Fibroblast of peridontal ligament (primary cell): ENCODE results near the gene EFR3B.
A peak's percentile ranks its signal among the peaks of the same experiment; 100 is the strongest.
"Not testable (repeated sequence)": the region's sequence is repeated elsewhere in the genome, so short reads cannot be mapped to it uniquely, and the experiment has no call there.

Experiments used
- DNase-seq: peaks from one replicate; pipeline ENCODE4 v3.0.0-alpha.2; 2010; ENCODE audit errors: extremely low read depth

The EFR3B gene

GRCh38 chr2:25071966-25072365 is 30.1 kb downstream of the EFR3B start:
- DNase-seq: no peak

- no peak for DNase-seq
These were observed 30.7 kb downstream of the EFR3B start for GRCh38 chr2:25072606-25073005.

GRCh38 chr2:25073025-25073424 is 31.1 kb downstream of the EFR3B start:
- DNase-seq: no peak

- no peak for DNase-seq
These were observed 32.0 kb downstream of the EFR3B start for GRCh38 chr2:25073914-25074313.

- no peak for DNase-seq
These were observed 33.0 kb downstream of the EFR3B start for GRCh38 chr2:25074826-25075225.

- DNase-seq: no peak
These were observed 34.9 kb downstream of the EFR3B start for GRCh38 chr2:25076749-25077148.

- DNase-seq: no peak
These were observed 35.9 kb downstream of the EFR3B start for GRCh38 chr2:25077789-25078169.

GRCh38 chr2:25078170-25079049 is 36.5 kb downstream of the EFR3B start:
- DNase-seq: peak; percentile 47

GRCh38 chr2:25079050-25079635 is 37.3 kb downstream of the EFR3B start:
- no peak for DNase-seq

- DNase-seq: no peak
These were observed 39.4 kb downstream of the EFR3B start for GRCh38 chr2:25081237-25081790.

- no peak for DNase-seq
These were observed 40.2 kb downstream of the EFR3B start for GRCh38 chr2:25082002-25082622.

GRCh38 chr2:25085761-25086560 is 44.1 kb downstream of the EFR3B start:
- no peak for DNase-seq

GRCh38 chr2:25088817-25089516 is 47.1 kb downstream of the EFR3B start:
- DNase-seq: no peak

- DNase-seq: no peak
These were observed 47.9 kb downstream of the EFR3B start for GRCh38 chr2:25089605-25090315.

- DNase-seq: no peak
These were observed 48.9 kb downstream of the EFR3B start for GRCh38 chr2:25090801-25091200.

GRCh38 chr2:25091265-25091664 is 49.4 kb downstream of the EFR3B start:
- no peak for DNase-seq

GRCh38 chr2:25098056-25098455 is 56.2 kb downstream of the EFR3B start:
- DNase-seq: no peak

GRCh38 chr2:25098670-25099486 is 57.0 kb downstream of the EFR3B start:
- peak; percentile 31 for DNase-seq

- not testable (repeated sequence) for DNase-seq
These were observed 60.5 kb downstream of the EFR3B start for GRCh38 chr2:25102352-25102751.
